ENCODE results near the gene NR6A1.

The NR6A1 gene

GRCh38 chr9:124590889-124591641 is 180.0 kb downstream of the NR6A1 start:
- no peak overlapping the region for H3K4me3 ChIP-seq (ENCODE audit: low read depth, low read length)

GRCh38 chr9:124584631-124585030 is 186.5 kb downstream of the NR6A1 start:
- no peak overlapping the region for H3K4me3 ChIP-seq (ENCODE audit: low read depth, low read length)

GRCh38 chr9:124583134-124583533 is 188.0 kb downstream of the NR6A1 start:
- H3K4me3 ChIP-seq (ENCODE audit: low read depth, low read length) = no peak overlapping the region

- H3K4me3 ChIP-seq (ENCODE audit: low read depth, low read length) = no peak overlapping the region
These were observed 190.9 kb downstream of the NR6A1 start for GRCh38 chr9:124580186-124580585.

- no peak overlapping the region for H3K4me3 ChIP-seq (ENCODE audit: low read depth, low read length)
These were observed 194.4 kb downstream of the NR6A1 start for GRCh38 chr9:124576751-124577150.

GRCh38 chr9:124574534-124575375 is 196.4 kb downstream of the NR6A1 start:
- H3K4me3 ChIP-seq (ENCODE audit: low read depth, low read length) = no peak overlapping the region

- H3K4me3 ChIP-seq (ENCODE audit: low read depth, low read length) = no peak overlapping the region
These were observed 200.0 kb downstream of the NR6A1 start for GRCh38 chr9:124570942-124571666.

- no peak overlapping the region for H3K4me3 ChIP-seq (ENCODE audit: low read depth, low read length)
These were observed 201.2 kb downstream of the NR6A1 start for GRCh38 chr9:124569942-124570341.

- no peak overlapping the region for H3K4me3 ChIP-seq (ENCODE audit: low read depth, low read length)
These were observed 203.7 kb downstream of the NR6A1 start for GRCh38 chr9:124567362-124567761.

- H3K4me3 ChIP-seq (ENCODE audit: low read depth, low read length) = no peak overlapping the region
These were observed 208.8 kb downstream of the NR6A1 start for GRCh38 chr9:124562328-124562727.

- H3K4me3 ChIP-seq (ENCODE audit: low read depth, low read length) = no peak overlapping the region
These were observed 211.2 kb downstream of the NR6A1 start for GRCh38 chr9:124559871-124560270.

- no peak overlapping the region for H3K4me3 ChIP-seq (ENCODE audit: low read depth, low read length)
These were observed 212.2 kb downstream of the NR6A1 start for GRCh38 chr9:124558777-124559470.

GRCh38 chr9:124557895-124558294 is 213.2 kb downstream of the NR6A1 start:
- no peak overlapping the region for H3K4me3 ChIP-seq (ENCODE audit: low read depth, low read length)

- H3K4me3 ChIP-seq (ENCODE audit: low read depth, low read length) = no peak overlapping the region
These were observed 216.1 kb downstream of the NR6A1 start for GRCh38 chr9:124555043-124555442.

- no peak overlapping the region for H3K4me3 ChIP-seq (ENCODE audit: low read depth, low read length)
These were observed 217.4 kb downstream of the NR6A1 start for GRCh38 chr9:124553738-124554137.

- no peak overlapping the region for H3K4me3 ChIP-seq (ENCODE audit: low read depth, low read length)
These were observed 218.9 kb downstream of the NR6A1 start for GRCh38 chr9:124552273-124552605.

- H3K4me3 ChIP-seq (ENCODE audit: low read depth, low read length) = no peak overlapping the region
These were observed 219.4 kb downstream of the NR6A1 start for GRCh38 chr9:124551472-124552272.

- no peak overlapping the region for H3K4me3 ChIP-seq (ENCODE audit: low read depth, low read length)
These were observed 221.0 kb downstream of the NR6A1 start for GRCh38 chr9:124550072-124550471.

GRCh38 chr9:124549016-124549415 is 222.1 kb downstream of the NR6A1 start:
- H3K4me3 ChIP-seq (ENCODE audit: low read depth, low read length) = no peak overlapping the region

- no peak overlapping the region for H3K4me3 ChIP-seq (ENCODE audit: low read depth, low read length)
These were observed 226.6 kb downstream of the NR6A1 start for GRCh38 chr9:124544535-124544934.

Measured in iPS-11a (cell line).